GM12878 (cell line): ENCODE measurements around the gene NPNT. TPM values are rescaled to one million over a fixed set of nuclear protein-coding genes. Genes with fewer than 3 reads are reported as not detected.
"Not testable (repeated sequence)": the region's sequence is repeated elsewhere in the genome, so short reads cannot be mapped to it uniquely, and the experiment has no call there.

Experiments
- ATAC-seq: fragments of 200-7000 bp; cut with Tn5 transposase; 3 replicates; pipeline ENCODE4 v1.9.1; 2020; ENCODE audit warnings: mild to moderate bottlenecking, moderate library complexity
- BruUV-seq: library from RNA; stranded (reverse); fragments of 400-500 nt; replicated peaks from 2 replicates; lab custom pipeline; 2021; lab: Mats Ljungman, UMichigan
- CTCF ChIA-PET: fragments of 300-600 bp; sonication (Branson Sonifier 250); formaldehyde crosslinking; extraction: SDS; loops from one replicate; lab custom pipeline; 2021; ENCODE audit warnings: inconsistent platforms; lab: Yijun Ruan, JAX
- POLR2A ChIA-PET: fragments of 350-600 bp; formaldehyde crosslinking; extraction: SDS; loops from one replicate; lab custom pipeline; 2021; ENCODE audit warnings: inconsistent platforms; lab: Charles Lee
- RAD21 ChIA-PET: fragments of 300-600 bp; sonication (Branson Sonifier 250); formaldehyde crosslinking; loops from one replicate; lab custom pipeline; 2023; ENCODE audit warnings: antibody characterized with exemption; ENCODE audit not compliant: unreplicated experiment; lab: Charles Lee
- SMC1A ChIA-PET: fragments of 300-600 bp; sonication (Branson Sonifier 250); formaldehyde crosslinking; loops from one replicate; lab custom pipeline; 2023; ENCODE audit not compliant: unreplicated experiment, uncharacterized antibody; lab: Charles Lee
- DNase-seq: peaks from one replicate; pipeline ENCODE4 v3.0.0-alpha.2; 2011; ENCODE audit warnings: low read depth, low spot score
- FAIRE-seq: peaks from 3 replicates; lab custom pipeline; 2011; peaks lifted over from hg19 to GRCh38; lab: Jason Lieb, UNC
- H2AFZ ChIP-seq: 2 replicates; pipeline ENCODE4 v1.6.0; 2011; ENCODE audit warnings: low read depth, low read length, control low read depth; ENCODE audit not compliant: control insufficient read depth
- H3K27ac ChIP-seq: 2 replicates; pipeline ENCODE4 v1.5.1; 2011; ENCODE audit warnings: control low read depth; ENCODE audit not compliant: control insufficient read depth, insufficient read depth
- H3K27me3 ChIP-seq, 2 experiments: replicated peaks in 1 of 2; 2 replicates each; pipeline versions ENCODE4 v1.6.0 to v1.6.1; 2011; ENCODE audit warnings: low read length in 1 of 2; ENCODE audit not compliant: control insufficient read depth in 2 of 2, insufficient read depth in 2 of 2
- H3K36me3 ChIP-seq, 2 experiments: 2 replicates each; pipeline ENCODE4 v1.5.1; 2011; ENCODE audit warnings: low read length in 1 of 2; ENCODE audit not compliant: control insufficient read depth in 2 of 2, insufficient read depth in 2 of 2
- H3K4me1 ChIP-seq: 2 replicates; pipeline ENCODE4 v1.6.1; 2011; ENCODE audit warnings: mild to moderate bottlenecking, low read length, moderate library complexity, mixed read lengths; ENCODE audit not compliant: control insufficient read depth, insufficient read depth
- H3K4me2 ChIP-seq: 2 replicates; pipeline ENCODE4 v1.6.0; 2011; ENCODE audit warnings: control low read depth; ENCODE audit not compliant: control insufficient read depth, insufficient read depth
- H3K4me3 ChIP-seq: fragments of 200-600 bp; sonication (generic); 2 replicates; pipeline ENCODE4 v1.5.1; 2016
- H3K79me2 ChIP-seq: 2 replicates; pipeline ENCODE4 v1.6.0; 2011; ENCODE audit warnings: low read length; ENCODE audit not compliant: control insufficient read depth, insufficient read depth
- H3K9ac ChIP-seq: 2 replicates; pipeline ENCODE4 v1.8.0; 2011; ENCODE audit warnings: low read length, control low read depth, mixed read lengths; ENCODE audit not compliant: control insufficient read depth, insufficient read depth
- H3K9me3 ChIP-seq: replicated peaks from 3 replicates; pipeline ENCODE4 v1.5.1; 2011; ENCODE audit warnings: mild to moderate bottlenecking, low read length; ENCODE audit not compliant: control insufficient read depth, insufficient read depth
- H4K20me1 ChIP-seq: 2 replicates; pipeline ENCODE4 v1.6.0; 2011; ENCODE audit not compliant: control insufficient read depth, insufficient read depth
- MLLT1 ChIP-seq: fragments of 450-650 bp; IDR thresholded peaks from 2 replicates; pipeline ENCODE4 v1.6.1; 2016; ENCODE audit warnings: mild to moderate bottlenecking
- NR2C1 ChIP-seq: fragments of 450-650 bp; IDR thresholded peaks from 2 replicates; pipeline ENCODE4 v1.6.1; 2017; ENCODE audit warnings: antibody characterized with exemption, mild to moderate bottlenecking, moderate library complexity
- RUNX3 ChIP-seq: IDR thresholded peaks from 2 replicates; pipeline ENCODE4 v1.6.1; 2012; ENCODE audit warnings: low read length, inconsistent platforms
- WGBS: methylation state at CpG from one replicate; pipeline ENCODE4 v1.1.6; 2016; ENCODE audit warnings: low lambda C conversion rate; ENCODE audit not compliant: insufficient replicate concordance, insufficient coverage; ENCODE audit errors: missing lambda C conversion rate; 5-methylcytosine and 5-hydroxymethylcytosine counted together
- in situ Hi-C: fragments of 300-500 bp; cut with MboI; formaldehyde crosslinking; loops from 9 replicates; pipeline ENCODE4 v1.14.3; 2018; ENCODE audit warnings: mixed read lengths
- intact Hi-C: fragments of 100-400 bp; cut with micrococcal nuclease; formaldehyde crosslinking; loops from one replicate; pipeline ENCODE4 v1.14.2; 2022; ENCODE audit not compliant: unreplicated experiment
- polyA plus RNA-seq, 11 experiments: library from polyadenylated mRNA; depleted of rRNA in 4 of 11; unstranded in 6 of 11; stranded (reverse) in 5 of 11; fragments of >200 nt; fragmentation: Nextera tagmentation in 4 of 11; fragmentation: Illumina TruSeq in 1 of 11; extraction: Ambion mirVana in 4 of 11; extraction: Trizol in 1 of 11; gene quantifications; 1 replicate in 1 of 11; 2 replicates in 10 of 11; pipeline versions ENCODE4 v1.2.1 to v1.2.3, GENCODE V29; 2011 to 2016; ENCODE audit warnings: inconsistent platforms in 2 of 11, missing spikeins in 2 of 11, low read depth in 1 of 11
- total RNA-seq, 4 experiments: library from RNA; depleted of rRNA in 3 of 4; stranded (reverse); fragments of >200 nt in 3 of 4; fragmentation: Illumina TruSeq in 1 of 4; extraction: Trizol in 1 of 4; gene quantifications; 2 replicates each; pipeline versions ENCODE4 v1.2.1 to v1.2.3, GENCODE V29; 2013 to 2021

The NPNT gene
- total and polyA plus RNA-seq, 10 of the 15 experiments (the other 5 are each of a cell fraction or from before 2014, with no cell fraction given) = 0.18 to 70.5 (median 54.1) TPM

- TF ChIP-seq MLLT1 (no peak), RUNX3 (no peak), NR2C1 (no peak)
- TF ChIP-seq, all 136 proteins: peak for 0
Observed at GRCh38 chr4:105851196-105851595, 44.1 kb upstream of the NPNT start (continued).

GRCh38 chr4:105852230-105852629, 43.0 kb upstream of the NPNT start:
- H2AFZ ChIP-seq, ATAC-seq, H3K4me3 ChIP-seq, RAD21 ChIA-PET, FAIRE-seq, H3K36me3 ChIP-seq, in situ Hi-C loops, H3K27ac ChIP-seq, intact Hi-C loops, H3K27me3 ChIP-seq, H3K4me1 ChIP-seq, BruUV-seq, H3K79me2 ChIP-seq, DNase-seq, H4K20me1 ChIP-seq, POLR2A ChIA-PET, SMC1A ChIA-PET, CTCF ChIA-PET, H3K9me3 ChIP-seq, H3K9ac ChIP-seq, H3K4me2 ChIP-seq: not testable (repeated sequence)
- WGBS = 97% methylated on average over 2 of the region's 2 CpGs
